ENCODE data around the gene SLC35F3. TPM values are rescaled to one million over a fixed set of nuclear protein-coding genes. Genes with fewer than 3 reads are reported as not detected.
A peak's percentile ranks its signal among the peaks of the same experiment; 100 is the strongest.

SLC35F3 gene
- total RNA-seq, 2 experiments from 2014 or later: 34.4 to 35.7 TPM

DNA sequence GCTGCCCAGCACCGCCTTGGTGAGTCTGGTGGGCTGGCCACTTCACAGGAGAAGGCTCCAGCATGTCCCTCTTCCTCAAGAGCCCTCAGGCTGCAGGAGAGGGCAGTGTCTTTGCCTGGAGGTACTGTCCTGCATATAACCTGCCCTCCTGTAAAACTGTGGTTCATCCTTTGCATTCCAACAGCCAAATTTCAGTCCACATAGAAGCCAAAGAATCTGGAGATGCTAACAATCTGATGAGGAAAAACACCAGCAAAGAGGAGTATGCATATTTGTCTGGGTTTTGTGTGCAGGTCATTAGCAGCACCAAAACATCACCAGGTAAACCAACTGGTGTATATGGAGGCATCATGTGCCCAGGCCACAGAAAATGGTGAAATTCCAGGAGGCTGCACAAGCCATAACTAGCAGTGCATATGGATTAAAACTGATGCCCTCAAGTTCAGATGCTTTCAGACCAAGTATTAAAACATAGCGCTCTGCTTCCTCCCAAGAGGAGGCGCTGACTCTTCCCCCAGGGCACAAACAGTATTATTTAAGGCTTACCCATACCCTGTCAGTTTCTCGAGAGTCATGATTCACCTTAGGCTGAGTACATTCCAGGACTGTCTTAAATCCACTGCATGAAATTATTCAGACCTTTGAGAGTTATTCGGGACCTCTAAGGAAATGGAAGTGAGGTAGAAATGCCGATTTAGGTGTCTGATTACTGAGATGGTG lies 318.2 kb downstream of the SLC35F3 start:
- H3K36me3 Mint-ChIP-seq (ENCODE audit: low read depth): peaks cover 31% of the 10 kb centered on the region
- ATAC-seq: no peak
- H3K27ac Mint-ChIP-seq: no peak overlapping the region
- POLR2A ChIA-PET: interaction anchor here (1.1 kb wide), 1 partner anchor 31 kb away, joined by 3 read pairs; no protein-coding TSS in a partner anchor
- DNase-seq: no peak
- CTCF ChIA-PET: interaction anchor here (1.1 to 1.9 kb wide), 4 partner anchors 8 to 100 kb away, joined by 3 to 9 read pairs (median 8); no protein-coding TSS in a partner anchor
- no peak overlapping the region for H3K4me3 Mint-ChIP-seq
- H3K27me3 Mint-ChIP-seq (ENCODE audit: low read depth): no peaks in the 10 kb centered on the region
- no peaks in the 10 kb centered on the region for H3K9me3 Mint-ChIP-seq (ENCODE audit: insufficient read depth)
- peaks cover 24% of the 10 kb centered on the region for H3K4me1 Mint-ChIP-seq (ENCODE audit: low read depth)

DNA sequence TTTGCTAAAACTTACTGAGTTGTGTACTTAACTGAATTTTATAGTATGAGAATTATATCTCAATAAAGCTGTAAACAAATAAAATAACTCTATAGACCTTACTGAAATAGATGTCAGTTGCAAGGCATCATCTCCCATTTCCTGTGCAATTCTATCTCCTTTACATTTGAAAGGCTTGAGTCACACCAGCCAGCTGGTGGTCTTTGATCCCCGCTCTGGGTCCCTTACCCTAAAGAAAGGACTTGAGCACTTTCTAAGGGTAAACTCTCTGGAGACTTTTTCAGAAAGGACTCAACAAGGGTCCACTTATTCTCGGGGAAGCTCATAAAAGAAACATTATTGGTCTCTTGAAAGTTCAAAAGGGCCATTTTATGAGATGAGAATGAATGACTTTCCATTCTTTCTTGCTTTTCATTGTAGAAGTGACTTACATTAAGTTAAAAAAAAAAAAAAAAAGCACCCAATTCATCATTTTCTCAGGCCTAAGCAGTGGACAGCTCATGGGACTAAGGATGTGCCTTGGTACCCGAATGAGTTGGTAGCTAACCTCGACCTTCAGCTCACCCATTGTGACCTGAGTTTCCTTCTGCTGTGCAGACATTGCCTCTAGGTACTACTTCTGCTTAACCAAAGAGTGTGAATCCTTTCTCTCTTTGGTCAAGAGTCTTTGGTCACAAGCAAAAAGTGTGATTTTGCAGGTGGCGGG lies 321.8 kb downstream of the SLC35F3 start:
- no peak for DNase-seq
- ChIA-PET CTCF (interaction anchor here (0.8 to 1.6 kb wide), 4 partner anchors 9 to 101 kb away, joined by 3 to 10 read pairs (median 4); no protein-coding TSS in a partner anchor), POLR2A (no interaction called here)
- H3K27ac Mint-ChIP-seq: no peak overlapping the region
- H3K36me3 Mint-ChIP-seq (ENCODE audit: low read depth): peaks cover 41% of the 10 kb centered on the region
- H3K4me3 Mint-ChIP-seq: no peak overlapping the region
- H3K27me3 Mint-ChIP-seq (ENCODE audit: low read depth): peaks cover 11% of the 10 kb centered on the region
- peaks cover 40% of the 10 kb centered on the region for H3K4me1 Mint-ChIP-seq (ENCODE audit: low read depth)
- no peaks in the 10 kb centered on the region for H3K9me3 Mint-ChIP-seq (ENCODE audit: insufficient read depth)
- ATAC-seq: no peak

DNA sequence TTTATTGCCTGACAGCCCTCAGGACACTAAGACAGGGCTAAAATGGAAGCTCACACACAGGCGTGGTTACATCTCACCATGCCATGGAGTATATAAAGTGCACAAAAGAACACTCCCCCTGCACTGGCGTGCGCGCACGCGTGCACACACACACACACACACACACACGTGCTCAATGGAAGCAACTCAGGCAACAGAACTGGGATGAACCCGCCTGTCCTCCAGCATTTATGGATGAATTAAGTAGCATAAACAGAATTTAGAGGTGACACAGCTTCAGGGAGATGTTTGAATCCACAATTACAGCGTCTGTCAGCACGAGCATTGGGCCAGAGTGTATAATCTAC lies 322.3 kb downstream of the SLC35F3 start:
- POLR2A ChIA-PET: no interaction called here
- Mint-ChIP-seq H3K27me3 (ENCODE audit: low read depth) (peaks cover 11% of the 10 kb centered on the region), H3K4me3 (no peak overlapping the region), H3K4me1 (ENCODE audit: low read depth) (peaks cover 44% of the 10 kb centered on the region), H3K36me3 (ENCODE audit: low read depth) (peaks cover 46% of the 10 kb centered on the region), H3K9me3 (ENCODE audit: insufficient read depth) (no peaks in the 10 kb centered on the region), H3K27ac (no peak overlapping the region)
- ATAC-seq: no peak
- CTCF ChIA-PET: interaction anchor here (1.5 to 1.6 kb wide), 2 partner anchors 10 to 13 kb away, joined by 3 to 10 read pairs; no protein-coding TSS in a partner anchor
- DNase-seq: no peak

DNA sequence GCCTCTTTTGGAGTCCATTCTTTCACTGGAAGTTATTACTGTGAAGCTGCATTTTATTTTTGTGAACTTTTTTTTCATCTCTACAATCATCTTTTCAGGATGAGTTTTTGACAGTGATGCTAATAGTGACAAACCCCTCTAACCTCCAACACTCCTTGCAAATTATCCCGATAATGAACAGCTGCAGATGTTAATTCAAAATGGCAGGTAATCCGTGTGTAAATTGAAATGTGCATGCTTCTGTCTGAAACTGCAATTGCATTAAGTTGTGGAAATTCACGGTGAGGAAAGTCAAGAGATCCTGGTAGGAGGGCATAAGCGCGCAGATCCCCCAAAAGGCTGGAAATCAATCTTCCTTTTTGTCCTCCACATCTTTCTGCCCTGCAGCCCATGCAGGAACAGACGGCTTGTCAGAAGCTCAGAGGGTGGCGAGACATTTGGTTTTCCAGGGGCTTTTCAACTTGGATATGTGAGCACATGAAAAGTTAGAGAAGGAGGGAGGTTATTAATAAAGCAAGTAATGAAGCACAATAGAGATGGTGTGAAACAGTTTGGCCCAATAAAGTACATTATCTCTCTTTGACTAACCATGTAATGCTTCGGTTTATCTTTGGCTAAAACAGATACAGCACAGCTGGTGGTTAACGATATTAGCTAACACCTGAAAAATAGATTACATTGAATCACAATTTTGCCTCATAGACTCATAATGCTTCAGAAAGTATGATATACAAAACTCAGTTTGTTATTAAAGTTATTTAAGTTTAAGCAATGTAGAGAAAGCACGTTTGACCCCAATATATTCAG lies 325.3 kb downstream of the SLC35F3 start:
- H3K4me1 Mint-ChIP-seq (ENCODE audit: low read depth): peaks cover 58% of the 10 kb centered on the region
- peaks cover 11% of the 10 kb centered on the region for H3K27me3 Mint-ChIP-seq (ENCODE audit: low read depth)
- peaks cover 68% of the 10 kb centered on the region for H3K36me3 Mint-ChIP-seq (ENCODE audit: low read depth)
- H3K27ac Mint-ChIP-seq: no peak overlapping the region
- peak overlapping the region; percentile 52 for H3K4me3 Mint-ChIP-seq
- ChIA-PET CTCF (interaction anchor here (0.7 to 3.3 kb wide), 11 partner anchors 8 to 105 kb away, joined by 3 to 21 read pairs (median 3); no protein-coding TSS in a partner anchor), POLR2A (interaction anchor here (1.1 to 1.8 kb wide), 2 partner anchors 11 to 59 kb away, joined by 3 to 4 read pairs; no protein-coding TSS in a partner anchor)
- DNase-seq (no peak), ATAC-seq (no peak)
- no peaks in the 10 kb centered on the region for H3K9me3 Mint-ChIP-seq (ENCODE audit: insufficient read depth)

DNA sequence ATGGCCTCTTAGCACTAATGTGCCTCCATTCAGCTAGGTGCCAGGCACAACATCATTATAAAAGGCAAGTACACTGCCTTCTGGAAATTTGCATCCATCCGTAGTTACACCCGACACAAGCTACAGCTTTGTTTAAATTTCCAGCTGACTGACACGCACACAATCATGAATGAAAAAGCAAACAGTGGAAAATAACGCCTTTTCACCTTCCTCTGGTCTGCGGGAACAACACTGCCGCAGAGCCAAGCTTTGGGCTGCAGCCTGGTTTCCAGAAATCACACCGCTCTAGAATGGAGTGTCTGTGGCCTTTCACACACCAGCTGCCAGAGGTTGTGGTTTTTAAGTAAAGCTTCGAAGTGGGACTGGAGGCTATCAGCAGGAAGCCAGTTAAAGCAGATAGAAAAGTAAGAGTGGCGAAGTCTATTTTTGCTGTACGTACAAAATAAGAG lies 326.0 kb downstream of the SLC35F3 start:
- peak; percentile 94 for ATAC-seq
- no peaks in the 10 kb centered on the region for H3K9me3 Mint-ChIP-seq (ENCODE audit: insufficient read depth)
- H3K4me3 Mint-ChIP-seq: peak overlapping the region; percentile 52
- POLR2A ChIA-PET: interaction anchor here (1.1 to 1.8 kb wide), 2 partner anchors 11 to 59 kb away, joined by 3 to 4 read pairs; no protein-coding TSS in a partner anchor
- CTCF ChIA-PET: interaction anchor here (0.7 to 3.3 kb wide), 11 partner anchors 9 to 106 kb away, joined by 3 to 21 read pairs (median 3); no protein-coding TSS in a partner anchor
- peak overlapping the region; percentile 72 for H3K27ac Mint-ChIP-seq
- peaks cover 65% of the 10 kb centered on the region for H3K4me1 Mint-ChIP-seq (ENCODE audit: low read depth)
- peaks cover 70% of the 10 kb centered on the region for H3K36me3 Mint-ChIP-seq (ENCODE audit: low read depth)
- peaks cover 11% of the 10 kb centered on the region for H3K27me3 Mint-ChIP-seq (ENCODE audit: low read depth)
- DNase-seq: peak; percentile 71

DNA sequence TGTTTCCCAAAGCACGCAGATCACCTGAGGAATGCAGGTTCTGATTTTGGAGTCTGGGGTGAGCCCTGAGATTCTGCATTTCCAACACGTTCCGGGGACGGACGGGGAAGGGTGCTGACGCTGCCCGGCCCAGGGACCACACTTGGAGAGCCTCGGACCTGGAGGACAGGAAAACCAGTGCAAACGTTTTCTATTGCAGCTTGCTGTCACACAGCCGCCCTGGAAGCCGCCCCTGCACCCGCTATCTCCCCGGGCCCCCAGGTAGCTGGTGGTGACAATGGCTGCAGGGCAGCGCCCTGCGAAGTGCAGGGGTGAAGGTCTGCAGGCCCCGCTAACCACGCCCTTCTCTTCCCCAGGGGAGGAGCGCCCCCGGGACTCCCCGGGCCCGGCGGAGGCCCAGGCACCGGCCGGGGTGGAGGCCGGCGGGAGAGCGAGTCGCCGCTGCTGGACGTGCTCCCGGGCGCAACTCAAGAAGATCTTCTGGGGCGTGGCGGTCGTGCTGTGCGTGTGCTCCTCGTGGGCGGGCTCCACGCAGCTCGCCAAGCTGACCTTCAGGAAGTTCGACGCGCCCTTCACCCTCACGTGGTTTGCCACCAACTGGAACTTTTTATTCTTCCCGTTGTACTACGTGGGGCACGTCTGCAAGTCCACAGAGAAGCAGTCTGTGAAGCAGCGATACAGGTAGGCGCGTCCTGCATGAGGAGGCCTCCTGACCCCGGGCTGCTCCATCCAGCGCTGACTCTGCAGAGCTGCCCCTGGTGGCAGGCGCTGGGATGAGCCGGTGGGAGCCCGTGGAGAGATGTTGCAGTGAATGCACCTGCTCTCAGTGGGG lies 326.8 kb downstream of the SLC35F3 start:
- ChIA-PET CTCF (interaction anchor here (0.9 to 3.3 kb wide), 9 partner anchors 10 to 107 kb away, joined by 3 to 21 read pairs (median 4); no protein-coding TSS in a partner anchor), POLR2A (interaction anchor here (1.1 to 1.8 kb wide), 2 partner anchors 10 to 60 kb away, joined by 3 to 4 read pairs; no protein-coding TSS in a partner anchor)
- no peak overlapping the region for H3K4me3 Mint-ChIP-seq
- H3K4me1 Mint-ChIP-seq (ENCODE audit: low read depth): peaks cover 63% of the 10 kb centered on the region
- ATAC-seq (no peak), DNase-seq (no peak)
- H3K27ac Mint-ChIP-seq: peak overlapping the region; percentile 72
- H3K9me3 Mint-ChIP-seq (ENCODE audit: insufficient read depth): no peaks in the 10 kb centered on the region
- peaks cover 69% of the 10 kb centered on the region for H3K36me3 Mint-ChIP-seq (ENCODE audit: low read depth)
- peaks cover 11% of the 10 kb centered on the region for H3K27me3 Mint-ChIP-seq (ENCODE audit: low read depth)

DNA sequence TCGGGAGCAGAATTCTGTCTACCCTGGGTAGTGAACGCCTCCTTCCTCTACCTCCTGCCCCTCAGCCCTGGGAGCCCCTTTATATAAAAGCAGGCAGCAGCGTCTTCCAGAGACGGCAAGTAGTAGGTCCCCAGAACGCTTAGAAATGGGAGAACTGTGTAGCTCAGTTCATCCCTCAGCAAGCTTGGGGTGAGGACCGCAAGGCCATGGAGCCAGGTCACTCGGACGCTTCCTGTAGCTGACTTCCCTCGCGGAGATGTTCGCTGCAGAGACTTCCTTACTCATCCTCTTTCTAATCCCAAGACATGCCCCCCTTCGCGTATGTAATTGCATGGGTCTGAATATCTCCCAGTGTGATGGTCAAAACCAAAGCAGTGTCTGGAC lies 327.4 kb downstream of the SLC35F3 start:
- ChIA-PET CTCF (interaction anchor here (3.0 to 3.3 kb wide), 2 partner anchors 17 to 77 kb away, joined by 13 to 20 read pairs; no protein-coding TSS in a partner anchor), POLR2A (no interaction called here)
- DNase-seq: no peak
- no peak overlapping the region for H3K4me3 Mint-ChIP-seq
- H3K36me3 Mint-ChIP-seq (ENCODE audit: low read depth): peaks cover 72% of the 10 kb centered on the region
- H3K27ac Mint-ChIP-seq: no peak overlapping the region
- H3K9me3 Mint-ChIP-seq (ENCODE audit: insufficient read depth): no peaks in the 10 kb centered on the region
- peaks cover 65% of the 10 kb centered on the region for H3K4me1 Mint-ChIP-seq (ENCODE audit: low read depth)
- ATAC-seq: no peak
- H3K27me3 Mint-ChIP-seq (ENCODE audit: low read depth): peaks cover 11% of the 10 kb centered on the region

DNA sequence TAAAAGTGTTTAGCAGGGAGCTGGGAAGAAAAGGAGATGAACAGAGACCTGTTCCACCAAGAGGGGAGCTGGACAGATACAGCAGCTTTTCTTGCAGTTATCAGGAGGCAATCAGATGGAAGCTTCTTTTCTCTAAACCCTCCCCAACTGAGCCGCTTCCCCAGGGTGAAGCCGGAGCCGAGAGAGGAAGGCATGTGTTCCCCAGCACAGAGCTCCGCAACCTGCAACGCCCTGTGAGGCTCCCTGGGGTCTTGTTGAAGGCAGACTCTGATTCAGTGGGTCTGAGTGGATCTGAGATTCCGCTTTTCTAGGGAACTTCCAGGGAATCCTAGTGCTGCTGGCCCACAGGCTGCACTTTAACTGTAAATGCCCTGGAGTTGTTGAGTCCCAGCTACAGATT lies 329.7 kb downstream of the SLC35F3 start:
- peaks cover 85% of the 10 kb centered on the region for H3K36me3 Mint-ChIP-seq (ENCODE audit: low read depth)
- H3K4me3 Mint-ChIP-seq: no peak overlapping the region
- H3K4me1 Mint-ChIP-seq (ENCODE audit: low read depth): peaks cover 67% of the 10 kb centered on the region
- POLR2A ChIA-PET: no interaction called here
- H3K27me3 Mint-ChIP-seq (ENCODE audit: low read depth): peaks cover 4% of the 10 kb centered on the region
- H3K9me3 Mint-ChIP-seq (ENCODE audit: insufficient read depth): no peaks in the 10 kb centered on the region
- H3K27ac Mint-ChIP-seq: no peak overlapping the region
- no peak for ATAC-seq
- no peak for DNase-seq
- CTCF ChIA-PET: interaction anchor here (1.4 to 3.8 kb wide), 2 partner anchors 21 to 109 kb away, joined by 3 to 20 read pairs; no protein-coding TSS in a partner anchor

DNA sequence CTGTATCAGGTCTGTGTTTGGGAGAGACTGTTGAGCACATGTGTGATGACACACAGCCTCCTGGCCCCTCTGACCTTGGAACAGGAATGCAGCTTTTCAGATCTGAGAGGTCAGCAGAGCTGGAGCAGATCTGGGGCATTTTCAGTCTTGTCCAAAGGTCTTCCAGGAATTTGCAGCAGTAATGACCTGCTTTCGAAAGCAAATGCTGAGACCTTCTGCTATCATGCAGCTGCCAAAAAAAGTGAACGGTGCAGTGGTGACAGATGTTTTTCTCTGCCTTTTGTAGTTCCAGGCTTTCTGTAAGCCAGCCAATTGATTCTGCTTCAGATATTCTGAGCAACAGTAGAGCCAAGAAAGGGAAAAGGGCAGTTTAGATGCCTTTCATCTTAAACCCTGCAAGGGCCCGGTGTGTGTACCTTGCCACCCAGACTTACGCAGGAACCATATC lies 331.0 kb downstream of the SLC35F3 start:
- peak overlapping the region; percentile 57 for H3K27ac Mint-ChIP-seq
- CTCF ChIA-PET: interaction anchor here (3.8 kb wide), 1 partner anchor 22 kb away, joined by 20 read pairs; no protein-coding TSS in a partner anchor
- no peak overlapping the region for H3K4me3 Mint-ChIP-seq
- peaks cover 87% of the 10 kb centered on the region for H3K36me3 Mint-ChIP-seq (ENCODE audit: low read depth)
- POLR2A ChIA-PET: no interaction called here
- no peaks in the 10 kb centered on the region for H3K27me3 Mint-ChIP-seq (ENCODE audit: low read depth)
- H3K9me3 Mint-ChIP-seq (ENCODE audit: insufficient read depth): no peaks in the 10 kb centered on the region
- H3K4me1 Mint-ChIP-seq (ENCODE audit: low read depth): peaks cover 55% of the 10 kb centered on the region
- ATAC-seq (no peak), DNase-seq (no peak)

DNA sequence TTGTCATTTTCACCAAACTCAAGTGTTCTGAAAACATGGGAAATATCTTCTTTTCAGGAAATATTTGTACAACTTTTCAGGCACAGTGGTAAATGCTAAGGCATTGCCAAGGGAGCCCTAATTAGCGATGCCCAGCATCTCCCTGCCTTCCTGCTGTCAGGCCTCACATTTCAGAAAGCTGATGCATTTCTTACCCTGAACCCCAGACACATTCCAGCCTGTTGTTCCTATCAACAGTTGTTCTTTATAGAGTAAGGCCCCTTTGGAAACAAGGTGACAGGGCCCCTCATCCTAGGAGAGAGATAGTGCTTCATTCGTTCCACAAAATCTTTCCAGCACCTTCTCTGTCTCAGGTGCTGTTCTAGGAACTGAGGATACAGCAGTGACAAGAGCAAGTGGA lies 332.9 kb downstream of the SLC35F3 start:
- ChIA-PET POLR2A (no interaction called here), CTCF (interaction anchor here (1.1 to 1.7 kb wide), 2 partner anchors 16 to 24 kb away, joined by 5 to 6 read pairs; no protein-coding TSS in a partner anchor)
- peaks cover 85% of the 10 kb centered on the region for H3K36me3 Mint-ChIP-seq (ENCODE audit: low read depth)
- H3K27ac Mint-ChIP-seq: no peak overlapping the region
- H3K27me3 Mint-ChIP-seq (ENCODE audit: low read depth): no peaks in the 10 kb centered on the region
- ATAC-seq: no peak
- H3K4me1 Mint-ChIP-seq (ENCODE audit: low read depth): peaks cover 39% of the 10 kb centered on the region
- no peak overlapping the region for H3K4me3 Mint-ChIP-seq
- no peaks in the 10 kb centered on the region for H3K9me3 Mint-ChIP-seq (ENCODE audit: insufficient read depth)
- no peak for DNase-seq
